Activated CD4-positive, alpha-beta T cell treated with anti-CD3 and anti-CD28 coated beads for 36 hours (primary cell): ENCODE results near the gene OBSCN. TPM values are rescaled to one million over a fixed set of nuclear protein-coding genes. Genes with fewer than 3 reads are reported as not detected.

Source experiments
- ATAC-seq: fragments of 200-7000 bp; cut with Tn5 transposase; one replicate; pipeline ENCODE4 v1.10.0; 2021; ENCODE audit warnings: mild to moderate bottlenecking, moderate library complexity
- CTCF ChIA-PET: fragments of 350-600 bp; sonication (Branson Sonifier 250); formaldehyde crosslinking; loops from one replicate; lab custom pipeline; 2021; ENCODE audit warnings: antibody characterized with exemption; lab: Charles Lee
- POLR2A ChIA-PET: fragments of 350-600 bp; sonication (Branson Sonifier 250); formaldehyde crosslinking; loops from one replicate; lab custom pipeline; 2021; ENCODE audit warnings: antibody characterized with exemption, inconsistent platforms; lab: Charles Lee
- DNase-seq: peaks from one replicate; pipeline ENCODE4 v3.0.0-alpha.2; 2020
- H3K27ac Mint-ChIP-seq: one replicate; pipeline ENCODE4 v1.8.0; 2021; ENCODE audit warnings: mixed read lengths
- H3K27me3 Mint-ChIP-seq: one replicate; pipeline ENCODE4 v1.8.0; 2021; ENCODE audit warnings: mixed read lengths
- H3K36me3 Mint-ChIP-seq: one replicate; pipeline ENCODE4 v1.8.0; 2021; ENCODE audit warnings: low read depth, mixed read lengths
- H3K4me1 Mint-ChIP-seq: one replicate; pipeline ENCODE4 v1.8.0; 2021; ENCODE audit warnings: mixed read lengths
- H3K4me3 Mint-ChIP-seq: one replicate; pipeline ENCODE4 v1.8.0; 2021; ENCODE audit warnings: mild to moderate bottlenecking, moderate library complexity, mixed read lengths
- H3K9me3 Mint-ChIP-seq: one replicate; pipeline ENCODE4 v1.8.0; 2021; ENCODE audit warnings: low read depth, mixed read lengths
- intact Hi-C, 2 experiments: fragments of 100-400 bp; cut with DNase I in 1 of 2; cut with micrococcal nuclease in 1 of 2; formaldehyde crosslinking; loops; one replicate each; pipeline versions ENCODE4 v1.14.2 to v1.15.1; 2022 to 2024; cut with DNase I, micrococcal nuclease
- total RNA-seq, 2 experiments: library from RNA; stranded (reverse); gene quantifications; one replicate each; pipeline ENCODE4 v1.2.3, GENCODE V29; 2021

The OBSCN gene
- total RNA-seq, 2 experiments from 2014 or later, result 20.0 to 20.5 TPM

- H3K27ac Mint-ChIP-seq, result no peak overlapping the region
- intact Hi-C loops, result no loop called here
- DNase-seq, result no peak
Measured at GRCh38 chr1:228292609-228292911, 84.7 kb downstream of the OBSCN start.

GRCh38 chr1:228293393-228293792 lies 85.5 kb downstream of the OBSCN start:
- H3K36me3 Mint-ChIP-seq, result peaks cover 12% of the 10 kb centered on the region
- POLR2A ChIA-PET, result no interaction called here
- DNase-seq (no peak), ATAC-seq (no peak)
- no peak overlapping the region for H3K27ac Mint-ChIP-seq
- H3K4me1 Mint-ChIP-seq, result no peaks in the 10 kb centered on the region
- H3K9me3 Mint-ChIP-seq, result peaks cover 7% of the 10 kb centered on the region
- no peaks in the 10 kb centered on the region for H3K27me3 Mint-ChIP-seq
- intact Hi-C loops, result no loop called here
- CTCF ChIA-PET, result no interaction called here
- no peak overlapping the region for H3K4me3 Mint-ChIP-seq

More at GRCh38 chr1:228292609-228292911, 84.7 kb downstream of the OBSCN start:
- H3K4me3 Mint-ChIP-seq, result no peak overlapping the region
- peaks cover 7% of the 10 kb centered on the region for H3K9me3 Mint-ChIP-seq
- ATAC-seq, result no peak
- ChIA-PET CTCF (interaction anchor here (0.5 kb wide), 1 partner anchor 673 kb away, joined by 3 read pairs; no protein-coding TSS in a partner anchor), POLR2A (no interaction called here)
- H3K4me1 Mint-ChIP-seq, result no peaks in the 10 kb centered on the region
- peaks cover 8% of the 10 kb centered on the region for H3K36me3 Mint-ChIP-seq
- no peaks in the 10 kb centered on the region for H3K27me3 Mint-ChIP-seq

GRCh38 chr1:228293816-228294500 lies 86.1 kb downstream of the OBSCN start:
- Mint-ChIP-seq H3K9me3 (peaks cover 7% of the 10 kb centered on the region), H3K27ac (no peak overlapping the region), H3K27me3 (no peaks in the 10 kb centered on the region), H3K36me3 (peaks cover 17% of the 10 kb centered on the region), H3K4me1 (no peaks in the 10 kb centered on the region), H3K4me3 (no peak overlapping the region)
- intact Hi-C loops, result no loop called here
- ChIA-PET CTCF (no interaction called here), POLR2A (no interaction called here)
- DNase-seq, result no peak
- no peak for ATAC-seq

- no peak for DNase-seq
Measured at GRCh38 chr1:228294717-228295116, 86.9 kb downstream of the OBSCN start.

GRCh38 chr1:228295201-228295600 lies 87.4 kb downstream of the OBSCN start:
- Mint-ChIP-seq H3K27ac (no peak overlapping the region), H3K36me3 (peaks cover 27% of the 10 kb centered on the region), H3K9me3 (peaks cover 7% of the 10 kb centered on the region), H3K4me1 (no peaks in the 10 kb centered on the region), H3K27me3 (no peaks in the 10 kb centered on the region), H3K4me3 (no peak overlapping the region)
- intact Hi-C loops, result no loop called here
- DNase-seq, result no peak
- no peak for ATAC-seq
- POLR2A ChIA-PET, result no interaction called here
- CTCF ChIA-PET, result no interaction called here

More at GRCh38 chr1:228294717-228295116, 86.9 kb downstream of the OBSCN start:
- POLR2A ChIA-PET, result no interaction called here
- H3K4me3 Mint-ChIP-seq, result no peak overlapping the region
- no peak for ATAC-seq
- H3K4me1 Mint-ChIP-seq, result no peaks in the 10 kb centered on the region
- CTCF ChIA-PET, result no interaction called here
- H3K9me3 Mint-ChIP-seq, result peaks cover 7% of the 10 kb centered on the region
- H3K27me3 Mint-ChIP-seq, result no peaks in the 10 kb centered on the region
- H3K36me3 Mint-ChIP-seq, result peaks cover 23% of the 10 kb centered on the region
- intact Hi-C loops, result no loop called here
- H3K27ac Mint-ChIP-seq, result no peak overlapping the region

- Mint-ChIP-seq H3K27me3 (no peaks in the 10 kb centered on the region), H3K4me3 (no peak overlapping the region), H3K4me1 (no peaks in the 10 kb centered on the region), H3K27ac (no peak overlapping the region), H3K36me3 (peaks cover 33% of the 10 kb centered on the region), H3K9me3 (peaks cover 9% of the 10 kb centered on the region)
- ChIA-PET CTCF (no interaction called here), POLR2A (no interaction called here)
- ATAC-seq (no peak), DNase-seq (no peak)
- intact Hi-C loops, result no loop called here
Measured at GRCh38 chr1:228295981-228296380, 88.1 kb downstream of the OBSCN start.

GRCh38 chr1:228297242-228297641 lies 89.4 kb downstream of the OBSCN start:
- Mint-ChIP-seq H3K9me3 (peaks cover 18% of the 10 kb centered on the region), H3K27ac (no peak overlapping the region), H3K27me3 (no peaks in the 10 kb centered on the region), H3K4me3 (no peak overlapping the region), H3K4me1 (no peaks in the 10 kb centered on the region), H3K36me3 (peaks cover 44% of the 10 kb centered on the region)
- intact Hi-C loops, result no loop called here
- no peak for DNase-seq
- ATAC-seq, result no peak
- CTCF ChIA-PET, result no interaction called here
- POLR2A ChIA-PET, result no interaction called here

- no peaks in the 10 kb centered on the region for H3K27me3 Mint-ChIP-seq
- peaks cover 23% of the 10 kb centered on the region for H3K9me3 Mint-ChIP-seq
- DNase-seq (no peak), ATAC-seq (no peak)
- ChIA-PET POLR2A (no interaction called here), CTCF (no interaction called here)
- peaks cover 50% of the 10 kb centered on the region for H3K36me3 Mint-ChIP-seq
- no peak overlapping the region for H3K27ac Mint-ChIP-seq
- no peaks in the 10 kb centered on the region for H3K4me1 Mint-ChIP-seq
- intact Hi-C loops, result no loop called here
- no peak overlapping the region for H3K4me3 Mint-ChIP-seq
Measured at GRCh38 chr1:228297822-228298221, 90.0 kb downstream of the OBSCN start.

- H3K9me3 Mint-ChIP-seq, result peaks cover 25% of the 10 kb centered on the region
- H3K27me3 Mint-ChIP-seq, result no peaks in the 10 kb centered on the region
- ChIA-PET CTCF (interaction anchor here (0.7 kb wide), 1 partner anchor 106 kb away, joined by 5 read pairs; no protein-coding TSS in a partner anchor), POLR2A (no interaction called here)
- no peaks in the 10 kb centered on the region for H3K4me1 Mint-ChIP-seq
- H3K36me3 Mint-ChIP-seq, result peaks cover 57% of the 10 kb centered on the region
- ATAC-seq (no peak), DNase-seq (no peak)
- H3K27ac Mint-ChIP-seq, result no peak overlapping the region
- intact Hi-C loops, result no loop called here
- H3K4me3 Mint-ChIP-seq, result no peak overlapping the region
Measured at GRCh38 chr1:228298471-228298870, 90.6 kb downstream of the OBSCN start.

- ATAC-seq (no peak), DNase-seq (no peak)
- Mint-ChIP-seq H3K9me3 (peaks cover 27% of the 10 kb centered on the region), H3K27ac (no peak overlapping the region), H3K4me1 (no peaks in the 10 kb centered on the region), H3K36me3 (peaks cover 62% of the 10 kb centered on the region), H3K4me3 (no peak overlapping the region), H3K27me3 (no peaks in the 10 kb centered on the region)
- CTCF ChIA-PET, result interaction anchor here (0.7 kb wide), 1 partner anchor 105 kb away, joined by 5 read pairs; no protein-coding TSS in a partner anchor
- POLR2A ChIA-PET, result no interaction called here
- intact Hi-C loops, result no loop called here
Measured at GRCh38 chr1:228299211-228299610, 91.4 kb downstream of the OBSCN start.

- H3K9me3 Mint-ChIP-seq, result peaks cover 27% of the 10 kb centered on the region
- intact Hi-C loops, result no loop called here
- ChIA-PET CTCF (no interaction called here), POLR2A (no interaction called here)
- H3K4me3 Mint-ChIP-seq, result no peak overlapping the region
- DNase-seq (no peak), ATAC-seq (no peak)
- H3K27ac Mint-ChIP-seq, result no peak overlapping the region
- no peaks in the 10 kb centered on the region for H3K4me1 Mint-ChIP-seq
- peaks cover 67% of the 10 kb centered on the region for H3K36me3 Mint-ChIP-seq
- H3K27me3 Mint-ChIP-seq, result no peaks in the 10 kb centered on the region
Measured at GRCh38 chr1:228299901-228300300, 92.1 kb downstream of the OBSCN start.

- ATAC-seq (no peak), DNase-seq (no peak)
- Mint-ChIP-seq H3K4me1 (no peaks in the 10 kb centered on the region), H3K27me3 (no peaks in the 10 kb centered on the region), H3K36me3 (peaks cover 63% of the 10 kb centered on the region), H3K9me3 (peaks cover 24% of the 10 kb centered on the region), H3K4me3 (no peak overlapping the region), H3K27ac (no peak overlapping the region)
- ChIA-PET POLR2A (no interaction called here), CTCF (no interaction called here)
- intact Hi-C loops, result no loop called here
Measured at GRCh38 chr1:228302086-228302485, 94.2 kb downstream of the OBSCN start.
